Esophagus squamous epithelium (tissue), 5 donors: ENCODE results near the gene PNMA6F. TPM values are rescaled to one million over a fixed set of nuclear protein-coding genes. Genes with fewer than 3 reads are reported as not detected.

ENCODE experiments used
- DNase-seq: peaks from one replicate; lab custom pipeline; 2025; lab: John Stamatoyannopoulos, UW
- H3K27ac ChIP-seq, 4 donors: fragments of 200-600 bp; sonication (generic); one replicate each; pipeline ENCODE4 v1.5.1; 2016 to 2019; ENCODE audit warnings: mild to moderate bottlenecking in 1 of 4
- H3K27me3 ChIP-seq, 4 donors: fragments of 200-600 bp; sonication (generic); 1 replicate in 3 of 4; 2 replicates in 1 of 4; pipeline versions ENCODE4 v1.5.1 to v1.6.0; 2017 to 2021; ENCODE audit warnings: antibody characterized with exemption in 1 of 4
- H3K36me3 ChIP-seq, 3 donors: fragments of 200-600 bp; sonication (generic); one replicate each; pipeline ENCODE4 v1.5.1; 2016 to 2019
- H3K4me1 ChIP-seq, 3 donors: fragments of 200-600 bp; sonication (generic); one replicate each; pipeline ENCODE4 v1.5.1; 2017 to 2019
- H3K4me3 ChIP-seq, 4 donors: fragments of 200-600 bp; sonication (generic); 1 replicate in 3 of 4; 2 replicates in 1 of 4; pipeline ENCODE4 v1.5.1; 2016 to 2019; ENCODE audit warnings: mild to moderate bottlenecking in 2 of 4, moderate library complexity in 1 of 4
- H3K9me3 ChIP-seq, 3 donors: fragments of 200-600 bp; sonication (generic); one replicate each; pipeline ENCODE4 v1.5.1; 2016 to 2019
- POLR2A ChIP-seq, 4 donors: fragments of 450-650 bp; IDR thresholded peaks; one replicate each; pipeline ENCODE4 v1.6.1; 2017; ENCODE audit warnings: antibody characterized with exemption in 4 of 4, mild to moderate bottlenecking in 4 of 4, moderate library complexity in 3 of 4
- WGBS, 2 donors: methylation state at CpG; one replicate each; pipeline ENCODE4 v1.1.5; 2018; 5-methylcytosine and 5-hydroxymethylcytosine counted together
- intact Hi-C: fragments of 100-400 bp; cut with DNase I; formaldehyde crosslinking; loops from one replicate; pipeline ENCODE4 v1.15.0; 2022
- total RNA-seq, 4 donors: library from RNA; depleted of rRNA; stranded (reverse); fragments of >200 nt; gene quantifications; one replicate each; pipeline ENCODE4 v1.1.0, GENCODE V29; 2016
- TF ChIP-seq, protein P1 (sequence below), 6 experiments: fragments of 450-650 bp in 4 of 6; fragments of 200-600 bp in 2 of 6; sonication (generic) in 2 of 6; IDR thresholded peaks; one replicate each; pipeline ENCODE4 v1.5.1; 2016 to 2019; ENCODE audit warnings: antibody characterized with exemption in 6 of 6, mild to moderate bottlenecking in 4 of 6, moderate library complexity in 4 of 6
- donor health status: DM: yes; HTN: yes; CAD: no.

Gene PNMA6F
- total RNA-seq, 4 donors from 2014 or later, result not detected

- intact Hi-C loops, result no loop called here
- no peak overlapping the region for H3K4me3 ChIP-seq
- no peaks in the 10 kb centered on the region for H3K4me1 ChIP-seq
- WGBS, 2 donors, result 65% methylated on average over 8 of the region's 20 CpGs; no CpG with 5 or more reads in 1 of the 2 donors
- peaks cover 0 to 28% (median 3%) of the 10 kb centered on the region in 4 donors for H3K27me3 ChIP-seq
- TF ChIP-seq, protein P1, sequence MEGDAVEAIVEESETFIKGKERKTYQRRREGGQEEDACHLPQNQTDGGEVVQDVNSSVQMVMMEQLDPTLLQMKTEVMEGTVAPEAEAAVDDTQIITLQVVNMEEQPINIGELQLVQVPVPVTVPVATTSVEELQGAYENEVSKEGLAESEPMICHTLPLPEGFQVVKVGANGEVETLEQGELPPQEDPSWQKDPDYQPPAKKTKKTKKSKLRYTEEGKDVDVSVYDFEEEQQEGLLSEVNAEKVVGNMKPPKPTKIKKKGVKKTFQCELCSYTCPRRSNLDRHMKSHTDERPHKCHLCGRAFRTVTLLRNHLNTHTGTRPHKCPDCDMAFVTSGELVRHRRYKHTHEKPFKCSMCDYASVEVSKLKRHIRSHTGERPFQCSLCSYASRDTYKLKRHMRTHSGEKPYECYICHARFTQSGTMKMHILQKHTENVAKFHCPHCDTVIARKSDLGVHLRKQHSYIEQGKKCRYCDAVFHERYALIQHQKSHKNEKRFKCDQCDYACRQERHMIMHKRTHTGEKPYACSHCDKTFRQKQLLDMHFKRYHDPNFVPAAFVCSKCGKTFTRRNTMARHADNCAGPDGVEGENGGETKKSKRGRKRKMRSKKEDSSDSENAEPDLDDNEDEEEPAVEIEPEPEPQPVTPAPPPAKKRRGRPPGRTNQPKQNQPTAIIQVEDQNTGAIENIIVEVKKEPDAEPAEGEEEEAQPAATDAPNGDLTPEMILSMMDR (IDR thresholded peaks at IDR 0.05), result no peak
- no peak for TF ChIP-seq POLR2A (IDR thresholded peaks at IDR 0.05)
- H3K36me3 ChIP-seq, result no peaks in the 10 kb centered on the region
- H3K27ac ChIP-seq, result no peak overlapping the region
- H3K9me3 ChIP-seq, result no peaks in the 10 kb centered on the region
- no peak for DNase-seq
Observed at GRCh38 chrX:153317996-153318722, 3.4 kb downstream of the PNMA6F start.

- TF ChIP-seq, protein P1 (IDR thresholded peaks at IDR 0.05), result no peak
- TF ChIP-seq POLR2A (IDR thresholded peaks at IDR 0.05), result no peak
Observed at GRCh38 chrX:153317306-153317705, 4.3 kb downstream of the PNMA6F start.

GRCh38 chrX:153312842-153313241 lies 8.7 kb downstream of the PNMA6F start:
- TF ChIP-seq, protein P1 (IDR thresholded peaks at IDR 0.05), result no peak
- no peak for TF ChIP-seq POLR2A (IDR thresholded peaks at IDR 0.05)
- no CpG with 5 or more reads among the region's 1 CpG for WGBS, 2 donors
- no peaks in the 10 kb centered on the region for H3K36me3 ChIP-seq
- no peak overlapping the region for H3K27ac ChIP-seq
- no peaks in the 10 kb centered on the region for H3K4me1 ChIP-seq
- DNase-seq, result no peak
- H3K9me3 ChIP-seq, result no peaks in the 10 kb centered on the region
- H3K27me3 ChIP-seq, result no peaks in the 10 kb centered on the region
- intact Hi-C loops, result no loop called here
- no peak overlapping the region for H3K4me3 ChIP-seq

More at GRCh38 chrX:153317306-153317705, 4.3 kb downstream of the PNMA6F start:
- Histone ChIP-seq H3K27ac (no peak overlapping the region), H3K4me3 (no peak overlapping the region), H3K4me1 (no peaks in the 10 kb centered on the region), H3K27me3 (peaks cover 0 to 28% (median 3%) of the 10 kb centered on the region in 4 donors), H3K9me3 (no peaks in the 10 kb centered on the region), H3K36me3 (no peaks in the 10 kb centered on the region)
- 84% methylated on average over 5 of the region's 8 CpGs; no CpG with 5 or more reads in 1 of the 2 donors for WGBS, 2 donors
- no peak for DNase-seq
- intact Hi-C loops, result no loop called here

DNA sequence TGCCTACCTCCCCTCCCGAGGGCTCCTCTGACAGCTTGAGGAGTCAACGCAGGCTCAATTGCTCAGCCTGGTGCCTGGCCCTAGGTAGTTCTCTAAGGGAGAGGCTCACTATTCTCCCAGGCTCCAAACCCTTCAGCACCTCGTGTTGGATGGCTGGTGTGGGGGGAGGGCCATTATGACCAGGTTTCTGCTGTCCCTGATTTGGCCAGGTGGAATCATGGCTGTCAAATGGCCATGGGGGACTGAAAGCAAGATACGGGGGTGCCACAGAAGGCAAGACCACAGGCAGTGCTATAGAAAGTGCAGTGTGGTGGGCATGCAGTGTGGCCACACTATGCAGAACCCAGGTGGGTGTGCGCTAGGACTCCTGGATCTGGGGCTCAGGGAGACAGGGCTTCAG lies 9.5 kb downstream of the PNMA6F start:
- no peaks in the 10 kb centered on the region for H3K4me1 ChIP-seq
- H3K9me3 ChIP-seq, result no peaks in the 10 kb centered on the region
- no peaks in the 10 kb centered on the region for H3K27me3 ChIP-seq
- intact Hi-C loops, result no loop called here
- H3K36me3 ChIP-seq, result no peaks in the 10 kb centered on the region
- H3K4me3 ChIP-seq, result no peak overlapping the region
- no peak for TF ChIP-seq POLR2A (IDR thresholded peaks at IDR 0.05)
- TF ChIP-seq, protein P1 (IDR thresholded peaks at IDR 0.05), result no peak
- DNase-seq, result no peak
- no peak overlapping the region for H3K27ac ChIP-seq
- 100% methylated on average over 1 of the region's 5 CpGs; no CpG with 5 or more reads in 1 of the 2 donors for WGBS, 2 donors

DNA sequence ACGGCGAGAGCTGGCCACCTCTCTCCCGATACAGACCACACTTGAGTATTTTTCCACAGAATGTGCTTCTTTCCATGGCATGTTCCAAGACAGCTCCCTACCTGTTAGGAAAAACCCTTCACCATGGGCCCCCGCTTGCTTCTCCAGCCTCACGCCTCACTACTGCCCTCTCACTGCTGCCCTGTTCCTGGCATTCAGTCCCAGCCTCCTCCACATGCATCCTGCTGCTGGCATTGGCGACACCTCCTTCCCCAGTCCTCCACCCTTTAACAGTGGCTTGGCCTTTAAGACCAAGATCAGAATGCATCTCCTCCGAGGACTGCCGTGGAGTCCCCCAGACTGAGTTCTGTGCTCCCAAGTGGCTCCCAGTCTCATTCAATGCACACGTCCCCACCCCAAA lies 10.7 kb downstream of the PNMA6F start:
- DNase-seq, result no peak
- Histone ChIP-seq H3K27ac (no peak overlapping the region), H3K9me3 (no peaks in the 10 kb centered on the region), H3K27me3 (no peaks in the 10 kb centered on the region), H3K36me3 (no peaks in the 10 kb centered on the region), H3K4me1 (no peaks in the 10 kb centered on the region), H3K4me3 (no peak overlapping the region)
- WGBS, 2 donors, result 71 to 91% methylated on average over 4 to 5 of the region's 9 CpGs
- TF ChIP-seq POLR2A (IDR thresholded peaks at IDR 0.05), result no peak
- TF ChIP-seq, protein P1 (IDR thresholded peaks at IDR 0.05), result no peak
- intact Hi-C loops, result no loop called here
